T-cell (primary cell): ENCODE results near the gene EMX2. TPM values are rescaled to one million over a fixed set of nuclear protein-coding genes. Genes with fewer than 3 reads are reported as not detected.
A peak's percentile ranks its signal among the peaks of the same experiment; 100 is the strongest.

Source experiments
- ATAC-seq, 4 experiments: fragments of 200-7000 bp in 3 of 4; fragments of 150-1000 bp in 1 of 4; cut with Tn5 transposase; replicated peaks in 1 of 4; 1 replicate in 3 of 4; 2 replicates in 1 of 4; pipeline ENCODE4 v1.10.0; 2021; ENCODE audit warnings: moderate library complexity in 3 of 4, mild to moderate bottlenecking in 2 of 4, moderate number of reproducible peaks in 1 of 4
- CTCF ChIA-PET, 2 donors: fragments of 300-600 bp; sonication (Branson Sonifier 250); formaldehyde crosslinking; loops; one replicate each; lab custom pipeline; 2022; ENCODE audit warnings: antibody characterized with exemption in 2 of 2; lab: Charles Lee
- POLR2A ChIA-PET, 2 donors: fragments of 300-600 bp; sonication (Branson Sonifier 250); formaldehyde crosslinking; loops; one replicate each; lab custom pipeline; 2022; ENCODE audit warnings: antibody characterized with exemption in 2 of 2; lab: Charles Lee
- DNase-seq, 35 experiments: peaks; one replicate each; pipeline versions ENCODE4 v3.0.0 to v3.0.0-alpha.2; 2013 to 2023
- H3K27ac ChIP-seq: one replicate; pipeline ENCODE4 v1.5.1; 2013; ENCODE audit warnings: low read length
- H3K27me3 ChIP-seq, 2 experiments: replicated peaks in 1 of 2; 1 replicate in 1 of 2; 2 replicates in 1 of 2; pipeline versions ENCODE4 v1.6.1 to v1.7.0; 2013; ENCODE audit warnings: low read length in 1 of 2, mixed read lengths in 1 of 2; ENCODE audit not compliant: control insufficient read depth in 2 of 2, insufficient read depth in 2 of 2; ENCODE audit errors: extremely low read depth in 1 of 2
- H3K36me3 ChIP-seq, 2 donors: 1 replicate in 1 of 2; 2 replicates in 1 of 2; pipeline versions ENCODE4 v1.6.1 to v1.7.0; 2013; ENCODE audit warnings: low read length in 1 of 2; ENCODE audit not compliant: control insufficient read depth in 2 of 2, insufficient read depth in 1 of 2; ENCODE audit errors: extremely low read depth in 1 of 2
- H3K4me1 ChIP-seq, 2 experiments: 1 replicate in 1 of 2; 2 replicates in 1 of 2; pipeline versions ENCODE4 v1.6.1 to v1.7.0; 2013; ENCODE audit warnings: low read length in 2 of 2, mixed read lengths in 1 of 2; ENCODE audit not compliant: insufficient read depth in 2 of 2, control insufficient read depth in 1 of 2; ENCODE audit errors: extremely low read depth in 1 of 2
- H3K4me3 ChIP-seq, 2 donors: 1 replicate in 1 of 2; 2 replicates in 1 of 2; pipeline versions ENCODE4 v1.5.1 to v1.7.0; 2013; ENCODE audit warnings: mild to moderate bottlenecking in 2 of 2, low read length in 1 of 2, moderate library complexity in 1 of 2; ENCODE audit not compliant: control insufficient read depth in 1 of 2; ENCODE audit errors: extremely low read depth in 1 of 2
- H3K9me3 ChIP-seq: 2 replicates; pipeline ENCODE4 v1.7.0; 2013
- H3K27ac Mint-ChIP-seq, 2 donors: one replicate each; pipeline ENCODE4 v1.8.0; 2020 to 2021; ENCODE audit warnings: mild to moderate bottlenecking in 2 of 2, mixed read lengths in 2 of 2
- H3K27me3 Mint-ChIP-seq, 2 donors: one replicate each; pipeline ENCODE4 v1.8.0; 2021 to 2022; ENCODE audit warnings: mixed read lengths in 2 of 2
- H3K36me3 Mint-ChIP-seq: one replicate; pipeline ENCODE4 v1.8.0; 2021; ENCODE audit warnings: mixed read lengths
- H3K4me1 Mint-ChIP-seq, 3 donors: one replicate each; pipeline ENCODE4 v1.8.0; 2020 to 2022; ENCODE audit warnings: mixed read lengths in 3 of 3, mild to moderate bottlenecking in 1 of 3
- H3K4me3 Mint-ChIP-seq, 3 donors: one replicate each; pipeline ENCODE4 v1.8.0; 2020 to 2022; ENCODE audit warnings: mild to moderate bottlenecking in 3 of 3, mixed read lengths in 3 of 3, moderate library complexity in 3 of 3
- H3K9me3 Mint-ChIP-seq, 3 donors: one replicate each; pipeline ENCODE4 v1.8.0; 2020 to 2022; ENCODE audit warnings: mixed read lengths in 3 of 3
- WGBS: methylation state at CpG from one replicate; pipeline ENCODE4 v1.1.5; 2013; ENCODE audit warnings: missing lambda C conversion rate; ENCODE audit not compliant: insufficient coverage; 5-methylcytosine and 5-hydroxymethylcytosine counted together
- total RNA-seq, 35 experiments: library from RNA in 6 of 35; stranded (reverse) in 6 of 35; fragments of 120-200 nt in 1 of 35; gene quantifications; one replicate each; pipeline versions ENCODE4 v1.2.1 to v1.2.4 and lab custom pipeline; 2013 to 2026

Gene EMX2
- total RNA-seq, 5 donors from 2014 or later (not counting 1 experiment from before 2014, with no cell fraction given) = not detected

DNA sequence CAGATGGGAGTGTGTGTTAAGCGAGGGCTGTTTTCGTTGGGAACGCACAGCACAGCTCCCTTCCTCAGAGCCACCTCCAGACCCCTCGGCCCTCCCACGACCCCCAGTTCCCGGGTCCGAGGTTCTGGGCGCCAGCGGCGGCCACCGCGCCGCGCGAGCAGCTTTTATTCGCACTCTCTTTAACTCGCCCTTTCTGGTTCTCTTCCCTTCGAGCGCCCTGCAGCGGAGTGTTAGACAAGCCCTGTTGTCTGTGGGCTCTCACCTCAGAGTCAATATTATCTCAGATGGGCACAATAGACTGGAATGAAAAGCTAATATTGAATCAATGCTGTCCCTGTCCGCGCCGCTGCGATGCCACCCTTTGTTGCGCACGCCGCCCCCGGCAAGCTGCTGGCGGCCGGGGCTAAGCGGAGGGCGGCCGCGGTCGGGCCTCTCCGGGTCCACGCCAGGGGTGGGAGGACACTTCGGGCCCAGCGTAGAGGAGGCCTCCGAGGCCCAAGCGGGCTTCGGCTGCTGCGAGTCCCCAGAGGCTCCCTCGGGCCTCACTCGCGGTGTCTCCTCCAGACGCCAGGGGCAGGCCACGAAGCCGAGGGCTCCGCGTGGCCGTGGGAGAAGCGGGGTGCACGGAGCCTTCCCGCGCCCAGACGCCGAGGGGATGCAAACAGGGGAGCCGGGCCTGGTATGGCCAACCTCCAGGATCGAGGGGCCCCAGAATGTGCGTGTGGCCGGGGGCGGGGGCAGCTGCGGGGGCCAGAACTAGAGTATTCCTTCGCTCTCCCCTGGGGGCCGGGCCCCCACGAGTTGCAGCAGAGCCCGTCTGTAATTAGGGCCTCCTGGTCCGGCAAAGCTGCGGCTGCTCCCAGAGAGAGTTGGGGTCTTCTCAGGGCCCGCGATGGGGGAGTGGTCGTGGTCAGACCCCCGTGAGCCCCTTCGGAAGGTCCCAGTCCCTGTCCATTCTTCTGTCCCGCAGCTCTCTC, 7.9 kb upstream of the EMX2 start:
- Mint-ChIP-seq H3K9me3 (no peaks in the 10 kb centered on the region), H3K4me3 (peak overlapping the region in 1 of 3 donors; percentile 25), H3K4me1 (peaks cover 0 to 19% (median 13%) of the 10 kb centered on the region in 3 donors), H3K36me3 (no peaks in the 10 kb centered on the region), H3K27ac (no peak overlapping the region), H3K27me3 (peaks cover 53 to 80% of the 10 kb centered on the region in 2 donors)
- no peak overlapping the region for H3K27ac ChIP-seq
- peaks cover 47 to 72% of the 10 kb centered on the region in 2 experiments for H3K27me3 ChIP-seq
- no peaks in the 10 kb centered on the region for H3K36me3 ChIP-seq
- no peaks in the 10 kb centered on the region for H3K9me3 ChIP-seq
- DNase-seq = no peak
- no peak overlapping the region for H3K4me3 ChIP-seq
- ATAC-seq = no peak
- 8% methylated on average over 63 of the region's 76 CpGs for WGBS
- CTCF ChIA-PET = no interaction called here
- peaks cover 0 to 7% of the 10 kb centered on the region in 2 experiments for H3K4me1 ChIP-seq
- POLR2A ChIA-PET = no interaction called here

GRCh38 chr10:117535298-117536071, 7.1 kb upstream of the EMX2 start:
- Histone ChIP-seq H3K4me1 (peaks cover 0 to 7% of the 10 kb centered on the region in 2 experiments), H3K36me3 (no peaks in the 10 kb centered on the region), H3K9me3 (no peaks in the 10 kb centered on the region), H3K27ac (no peak overlapping the region), H3K27me3 (peaks cover 44 to 81% of the 10 kb centered on the region in 2 experiments), H3K4me3 (no peak overlapping the region)
- CTCF ChIA-PET = no interaction called here
- peaks cover 56 to 80% of the 10 kb centered on the region in 2 donors for H3K27me3 Mint-ChIP-seq
- no peaks in the 10 kb centered on the region for H3K36me3 Mint-ChIP-seq
- H3K4me1 Mint-ChIP-seq = peaks cover 0 to 19% (median 13%) of the 10 kb centered on the region in 3 donors
- ATAC-seq = no peak
- WGBS = 5% methylated on average over 48 of the region's 54 CpGs
- H3K27ac Mint-ChIP-seq = no peak overlapping the region
- H3K9me3 Mint-ChIP-seq = no peaks in the 10 kb centered on the region
- DNase-seq = no peak
- no peak overlapping the region for H3K4me3 Mint-ChIP-seq
- POLR2A ChIA-PET = no interaction called here

DNA sequence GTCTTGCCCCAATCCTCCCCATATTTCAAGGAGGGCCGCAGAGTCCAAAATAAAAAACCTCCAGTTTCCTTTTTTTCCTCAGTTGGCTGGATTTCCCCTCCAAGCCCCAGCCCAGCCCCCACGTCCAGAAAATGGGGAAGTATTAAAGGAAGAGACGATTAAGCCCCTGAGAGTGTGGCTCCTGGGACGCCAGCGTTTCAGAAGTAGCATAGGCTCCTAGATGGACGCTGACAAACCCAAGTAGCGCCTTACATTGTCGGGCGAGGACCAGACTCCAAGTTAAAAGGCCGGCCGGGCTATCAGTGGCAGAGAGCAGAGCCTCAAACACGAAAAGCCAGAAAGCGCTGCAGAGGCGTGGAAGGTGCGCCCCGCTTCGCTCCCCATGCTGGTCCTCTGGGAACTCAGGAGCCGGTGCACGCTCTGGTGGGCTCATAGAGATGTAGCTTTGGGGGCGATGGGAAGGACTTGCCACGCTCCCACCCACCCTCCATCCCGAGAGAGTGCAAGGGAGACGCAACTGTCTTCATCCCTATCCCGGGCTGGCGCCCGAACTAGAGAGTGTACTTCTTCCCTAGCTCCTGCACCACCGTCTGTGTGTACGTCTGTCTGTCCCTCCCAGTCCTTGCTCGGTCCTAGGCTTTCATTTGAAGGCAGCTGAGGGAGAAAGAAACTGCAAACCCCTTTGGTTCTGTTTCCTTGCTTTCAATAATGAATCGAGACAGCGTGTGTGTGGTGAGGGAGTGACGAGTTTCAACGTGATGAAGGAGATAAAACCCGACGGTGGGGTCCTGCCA, 6.3 kb upstream of the EMX2 start:
- Mint-ChIP-seq H3K36me3 (no peaks in the 10 kb centered on the region), H3K4me3 (peak overlapping the region in 1 of 3 donors; percentile 27), H3K9me3 (no peaks in the 10 kb centered on the region), H3K4me1 (peaks cover 5 to 23% (median 16%) of the 10 kb centered on the region in 3 donors), H3K27me3 (peaks cover 56 to 80% of the 10 kb centered on the region in 2 donors), H3K27ac (no peak overlapping the region)
- ChIA-PET CTCF (interaction anchor here (0.5 to 0.6 kb wide), 2 partner anchors 370 to 681 kb away, joined by 3 read pairs; no protein-coding TSS in a partner anchor), POLR2A (no interaction called here)
- 9% methylated on average over 28 of the region's 35 CpGs for WGBS
- peaks cover 0 to 7% of the 10 kb centered on the region in 2 experiments for H3K4me1 ChIP-seq
- DNase-seq = no peak
- H3K27ac ChIP-seq = no peak overlapping the region
- H3K9me3 ChIP-seq = no peaks in the 10 kb centered on the region
- ATAC-seq = no peak
- no peak overlapping the region for H3K4me3 ChIP-seq
- H3K36me3 ChIP-seq = no peaks in the 10 kb centered on the region
- H3K27me3 ChIP-seq = peaks cover 43 to 86% of the 10 kb centered on the region in 2 experiments

- CTCF ChIA-PET = interaction anchor here (0.5 to 0.6 kb wide), 2 partner anchors 371 to 681 kb away, joined by 3 read pairs; no protein-coding TSS in a partner anchor
- no peak for ATAC-seq
These were observed 5.6 kb upstream of the EMX2 start for GRCh38 chr10:117536866-117537435.

DNA sequence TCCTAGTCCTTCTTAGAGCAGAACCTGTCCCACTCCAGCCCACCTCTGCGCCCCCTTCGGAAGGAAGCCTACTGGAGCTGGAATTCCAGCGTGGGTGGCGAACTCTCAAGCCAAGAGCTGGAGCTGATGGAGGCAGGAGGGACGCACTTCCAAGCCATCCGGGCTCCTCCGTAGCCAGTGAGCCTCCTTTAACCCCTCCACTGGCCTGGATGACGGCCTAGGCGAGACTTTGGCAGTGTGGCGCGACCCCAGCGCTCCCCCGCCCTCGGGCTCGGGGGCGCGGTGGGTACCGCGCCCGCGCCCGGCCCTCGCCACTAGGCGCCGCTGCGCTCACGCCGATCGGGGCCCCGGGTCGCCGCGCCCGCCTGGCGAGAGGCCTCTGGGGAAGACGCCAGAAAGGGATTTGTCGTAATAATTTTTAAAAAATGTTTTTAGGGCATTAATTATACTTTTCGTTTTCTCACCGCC, 5.1 kb upstream of the EMX2 start:
- no peak overlapping the region for H3K27ac Mint-ChIP-seq
- peaks cover 38 to 88% of the 10 kb centered on the region in 2 experiments for H3K27me3 ChIP-seq
- no peaks in the 10 kb centered on the region for H3K36me3 Mint-ChIP-seq
- H3K4me3 Mint-ChIP-seq = peak overlapping the region in 1 of 3 donors; percentile 30
- 24% methylated on average over 9 of the region's 39 CpGs for WGBS
- CTCF ChIA-PET = interaction anchor here in 1 of 2 donors (0.6 kb wide), 1 partner anchor 680 kb away, joined by 3 read pairs; no protein-coding TSS in a partner anchor
- no peaks in the 10 kb centered on the region for H3K9me3 Mint-ChIP-seq
- POLR2A ChIA-PET = no interaction called here
- H3K27me3 Mint-ChIP-seq = peaks cover 49 to 76% of the 10 kb centered on the region in 2 donors
- no peak overlapping the region for H3K27ac ChIP-seq
- no peak for ATAC-seq
- H3K4me1 Mint-ChIP-seq = peaks cover 12 to 29% (median 21%) of the 10 kb centered on the region in 3 donors
- DNase-seq = peak in 1 of 35 experiments; percentile 27
- no peaks in the 10 kb centered on the region for H3K9me3 ChIP-seq
- peaks cover 0 to 15% of the 10 kb centered on the region in 2 experiments for H3K4me1 ChIP-seq
- no peak overlapping the region for H3K4me3 ChIP-seq
- no peaks in the 10 kb centered on the region for H3K36me3 ChIP-seq

More at GRCh38 chr10:117536866-117537435, 5.6 kb upstream of the EMX2 start:
- Histone ChIP-seq H3K27me3 (peaks cover 42 to 88% of the 10 kb centered on the region in 2 experiments), H3K36me3 (no peaks in the 10 kb centered on the region), H3K4me3 (no peak overlapping the region), H3K27ac (no peak overlapping the region), H3K4me1 (peaks cover 0 to 10% of the 10 kb centered on the region in 2 experiments), H3K9me3 (no peaks in the 10 kb centered on the region)
- no peaks in the 10 kb centered on the region for H3K36me3 Mint-ChIP-seq
- DNase-seq = no peak
- no peak overlapping the region for H3K27ac Mint-ChIP-seq
- peaks cover 12 to 27% (median 20%) of the 10 kb centered on the region in 3 donors for H3K4me1 Mint-ChIP-seq
- no peaks in the 10 kb centered on the region for H3K9me3 Mint-ChIP-seq
- H3K4me3 Mint-ChIP-seq = peak overlapping the region in 1 of 3 donors; percentile 27
- H3K27me3 Mint-ChIP-seq = peaks cover 55 to 80% of the 10 kb centered on the region in 2 donors
- WGBS = 9% methylated on average over 33 of the region's 40 CpGs
- POLR2A ChIA-PET = no interaction called here
